IPS-18c (cell line): Measurements from ENCODE around the gene ESPNL.

Experiments
- H3K4me3 ChIP-seq: 2 replicates; pipeline ENCODE4 v1.7.0; 2013; ENCODE audit warnings: low read depth, mild to moderate bottlenecking, low read length, moderate library complexity; ENCODE audit not compliant: insufficient read depth
- H3K9me3 ChIP-seq: one replicate; pipeline ENCODE4 v1.6.1; 2013; ENCODE audit warnings: mild to moderate bottlenecking, low read length, moderate library complexity; ENCODE audit not compliant: control insufficient read depth, insufficient read depth

ESPNL gene

DNA sequence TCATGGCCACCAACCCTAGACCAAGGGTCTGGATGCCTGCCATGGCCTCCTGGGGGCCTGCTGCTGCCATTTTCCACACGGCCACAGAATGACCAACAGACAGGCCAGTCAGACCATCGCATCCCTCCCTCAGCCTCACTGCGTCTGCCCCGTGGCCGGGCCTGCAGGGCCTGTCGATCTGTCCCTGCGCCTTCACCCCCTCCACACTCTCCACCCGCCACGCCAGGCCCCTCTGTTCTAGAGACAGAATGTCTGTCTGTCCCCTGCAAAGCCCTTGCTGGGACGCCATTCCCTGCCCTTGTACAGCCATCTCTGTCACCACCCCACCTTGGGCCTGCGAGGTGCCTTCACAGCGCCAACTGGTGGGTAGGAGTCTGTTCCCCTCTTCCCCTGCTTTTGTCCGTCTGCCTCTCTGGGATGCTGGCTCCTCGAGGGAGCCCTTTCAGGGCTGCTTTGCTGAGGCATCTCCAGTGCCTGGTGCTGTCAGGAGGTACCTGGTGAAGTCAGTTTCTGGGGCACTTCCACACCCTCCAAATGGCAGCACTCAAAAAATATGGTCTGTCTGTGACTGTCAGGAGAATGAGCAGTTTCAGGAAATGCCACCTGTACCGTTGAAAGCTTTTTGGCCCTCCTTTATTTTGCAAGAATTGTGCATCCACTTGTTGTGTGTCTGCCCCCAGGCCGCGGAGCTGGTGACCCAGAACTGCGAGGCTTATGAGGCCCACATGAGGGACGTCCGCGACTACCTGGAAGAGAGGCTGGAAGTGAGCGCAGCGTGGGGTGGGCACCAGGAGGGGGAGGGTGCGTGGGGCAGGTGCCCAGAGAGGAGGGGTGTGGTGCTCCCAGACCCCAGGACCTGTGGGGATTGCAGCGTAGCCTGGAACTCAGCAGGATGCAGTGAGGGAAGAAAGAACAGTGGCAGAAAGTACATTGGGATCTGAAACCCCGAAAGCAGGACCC is 6.7 kb upstream of the ESPNL start:
- Histone ChIP-seq H3K4me3 (no peak overlapping the region), H3K9me3 (no peaks in the 10 kb centered on the region)

DNA sequence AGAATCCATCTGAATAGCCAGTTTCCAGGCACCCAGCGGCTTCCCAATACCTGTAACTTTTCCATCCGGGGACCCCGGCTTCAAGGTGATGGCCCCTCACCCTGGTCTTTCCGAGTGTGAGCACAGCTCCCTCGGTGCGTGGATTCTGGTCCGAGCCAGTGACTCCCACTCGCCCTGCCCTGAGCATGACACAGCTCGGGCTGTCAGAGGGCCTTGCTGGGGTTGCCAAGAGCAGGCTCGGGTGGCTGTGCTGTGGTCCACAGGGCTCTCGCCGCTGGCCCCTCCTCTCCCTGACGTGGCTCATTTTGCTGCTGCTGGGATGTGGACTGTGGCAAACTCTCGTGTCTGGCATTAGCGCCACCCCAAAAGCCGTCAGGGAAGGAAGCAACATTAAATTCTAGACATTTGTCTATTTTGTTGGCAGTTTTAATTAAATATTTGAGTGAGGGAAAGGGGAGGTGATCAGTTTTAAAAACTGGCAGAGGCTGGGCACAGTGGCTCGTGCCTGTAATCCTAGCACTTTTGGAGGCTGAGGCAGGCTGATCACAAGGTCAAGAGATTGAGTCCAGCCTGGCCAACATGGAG is 5.6 kb upstream of the ESPNL start:
- H3K9me3 ChIP-seq = no peaks in the 10 kb centered on the region
- H3K4me3 ChIP-seq = no peak overlapping the region

DNA sequence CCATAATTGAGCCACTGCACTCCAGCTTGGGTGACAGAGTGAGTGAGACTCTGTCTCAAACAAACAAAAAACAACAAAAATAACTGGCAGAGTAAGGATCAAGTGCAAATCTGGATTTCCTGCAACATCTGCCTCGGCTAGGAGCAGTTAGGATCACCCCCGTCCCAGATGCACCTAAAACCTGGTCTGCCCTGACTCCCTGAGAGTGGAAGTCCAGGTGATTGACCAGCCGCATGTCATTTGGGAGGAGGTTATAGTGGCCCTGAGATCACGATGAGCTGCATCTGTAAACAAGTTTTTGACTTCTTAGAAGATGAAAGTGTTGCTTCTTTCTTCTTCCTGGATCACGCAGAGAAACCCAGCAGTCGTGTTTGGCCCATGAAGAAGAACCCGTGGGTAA is 5.0 kb upstream of the ESPNL start:
- Histone ChIP-seq H3K9me3 (no peaks in the 10 kb centered on the region), H3K4me3 (no peak overlapping the region)

DNA sequence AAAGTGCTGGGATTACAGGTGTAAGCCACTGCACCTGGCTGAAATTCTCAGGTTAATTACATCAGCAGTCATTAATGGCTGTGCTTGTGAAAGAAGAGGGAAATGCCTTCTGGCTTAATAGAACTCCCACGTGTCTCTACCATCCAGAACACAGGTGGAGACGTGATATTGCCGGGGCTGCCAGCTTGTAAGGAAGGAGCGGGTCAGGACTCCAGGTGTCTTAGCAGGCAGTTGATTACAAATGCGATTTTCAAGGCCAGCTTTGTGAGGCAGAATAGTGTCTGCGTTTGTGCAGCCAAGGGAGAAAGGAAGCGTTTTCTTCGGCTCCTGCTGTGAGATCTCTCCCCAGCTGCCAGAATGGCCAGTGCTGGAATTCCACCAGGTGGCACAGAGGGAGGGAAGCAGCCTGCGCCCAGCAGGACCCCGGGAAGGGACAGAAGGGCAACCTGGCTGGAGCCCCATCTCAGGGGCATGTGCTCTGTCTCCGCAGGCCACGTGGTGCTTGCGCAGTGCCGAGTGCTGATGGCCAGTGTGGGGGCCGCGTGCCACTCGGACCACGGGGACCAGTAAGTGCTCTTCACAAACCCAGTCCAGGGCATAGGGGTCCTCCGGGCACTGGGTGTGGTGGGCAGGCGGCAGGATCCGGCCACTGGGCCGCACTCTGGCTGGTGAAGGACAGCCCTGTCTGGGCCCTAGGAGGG is 3.7 kb upstream of the ESPNL start:
- no peaks in the 10 kb centered on the region for H3K9me3 ChIP-seq
- no peak overlapping the region for H3K4me3 ChIP-seq

DNA sequence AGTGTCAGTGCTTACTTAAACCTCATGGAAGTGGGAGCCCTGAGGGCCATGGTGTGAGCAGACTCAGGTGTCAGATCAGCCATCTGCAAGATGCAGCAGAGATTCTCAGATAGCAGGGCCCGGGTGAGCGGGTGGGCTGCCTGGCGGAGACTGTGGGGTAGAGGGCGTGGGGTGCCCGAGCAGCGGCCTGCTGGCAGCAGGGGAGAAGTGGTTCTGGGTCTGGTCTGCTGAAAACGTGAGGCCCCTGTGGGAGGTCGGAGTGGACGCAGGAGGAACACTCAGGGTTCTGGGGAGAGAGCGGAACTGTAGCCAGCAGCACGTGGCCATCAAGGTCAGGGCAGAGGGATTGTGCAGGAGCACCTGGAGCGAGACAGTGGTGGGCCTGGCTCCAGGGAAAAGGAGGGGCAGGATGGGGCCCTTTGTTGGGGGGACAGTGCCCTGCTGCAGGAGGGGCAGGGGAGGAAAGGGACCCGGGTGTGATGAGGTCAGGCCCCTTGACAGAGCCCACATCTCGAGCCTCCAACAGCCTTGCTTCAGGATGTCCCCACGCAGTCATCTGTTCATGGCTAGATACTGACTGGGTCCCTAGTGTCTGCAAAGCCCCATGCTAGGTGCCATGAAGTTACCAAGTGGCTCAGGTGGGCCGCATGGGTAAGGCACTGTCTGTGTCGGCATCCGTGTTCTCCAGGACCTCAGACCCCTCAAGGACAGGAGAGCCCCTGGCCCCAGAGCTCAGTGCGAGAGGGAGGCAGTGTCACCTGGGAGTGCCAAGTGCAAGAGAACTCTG is 2.7 kb upstream of the ESPNL start:
- Histone ChIP-seq H3K4me3 (no peak overlapping the region), H3K9me3 (no peaks in the 10 kb centered on the region)

DNA sequence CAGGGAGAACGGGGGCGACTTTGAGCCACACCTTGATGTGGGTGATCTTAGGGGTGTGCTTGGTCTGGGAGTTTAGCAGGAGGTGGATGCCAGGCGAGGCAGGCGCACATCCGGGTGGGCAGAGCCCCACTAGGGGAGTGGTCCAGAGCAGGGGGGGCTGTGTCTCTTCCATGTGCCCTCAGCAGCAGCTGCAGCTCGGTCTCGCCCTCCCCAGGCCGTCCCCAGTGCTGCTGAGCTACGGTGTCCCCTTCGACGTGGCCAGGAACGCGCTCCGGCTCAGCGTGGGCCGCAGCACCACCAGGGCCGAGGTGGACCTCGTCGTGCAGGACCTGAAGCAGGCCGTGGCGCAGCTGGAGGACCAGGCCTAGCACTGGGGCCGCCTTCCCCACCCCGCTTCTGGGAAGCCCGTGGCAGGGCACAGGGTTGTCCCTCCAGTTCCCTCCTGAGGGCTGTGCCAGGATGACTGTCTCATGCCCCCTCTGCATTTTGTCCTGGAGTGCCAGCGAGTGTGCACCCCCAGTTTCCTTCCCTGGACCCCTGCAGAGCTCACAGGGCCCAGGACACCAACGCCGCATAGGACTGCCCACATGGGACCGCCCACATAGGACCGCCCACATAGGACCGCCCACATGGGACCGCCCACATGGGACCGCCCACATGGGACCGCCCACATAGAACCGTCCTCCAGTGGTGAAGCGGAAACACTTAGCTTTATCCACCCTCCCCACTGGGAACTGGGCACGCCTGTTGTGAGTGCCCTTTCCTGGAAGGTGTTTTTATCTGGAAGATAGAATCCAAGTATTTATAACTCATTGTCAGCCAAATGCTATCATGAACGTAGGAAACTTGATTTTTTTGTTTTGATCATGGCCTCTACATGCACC is 1.9 kb upstream of the ESPNL start:
- Histone ChIP-seq H3K4me3 (no peak overlapping the region), H3K9me3 (no peaks in the 10 kb centered on the region)

DNA sequence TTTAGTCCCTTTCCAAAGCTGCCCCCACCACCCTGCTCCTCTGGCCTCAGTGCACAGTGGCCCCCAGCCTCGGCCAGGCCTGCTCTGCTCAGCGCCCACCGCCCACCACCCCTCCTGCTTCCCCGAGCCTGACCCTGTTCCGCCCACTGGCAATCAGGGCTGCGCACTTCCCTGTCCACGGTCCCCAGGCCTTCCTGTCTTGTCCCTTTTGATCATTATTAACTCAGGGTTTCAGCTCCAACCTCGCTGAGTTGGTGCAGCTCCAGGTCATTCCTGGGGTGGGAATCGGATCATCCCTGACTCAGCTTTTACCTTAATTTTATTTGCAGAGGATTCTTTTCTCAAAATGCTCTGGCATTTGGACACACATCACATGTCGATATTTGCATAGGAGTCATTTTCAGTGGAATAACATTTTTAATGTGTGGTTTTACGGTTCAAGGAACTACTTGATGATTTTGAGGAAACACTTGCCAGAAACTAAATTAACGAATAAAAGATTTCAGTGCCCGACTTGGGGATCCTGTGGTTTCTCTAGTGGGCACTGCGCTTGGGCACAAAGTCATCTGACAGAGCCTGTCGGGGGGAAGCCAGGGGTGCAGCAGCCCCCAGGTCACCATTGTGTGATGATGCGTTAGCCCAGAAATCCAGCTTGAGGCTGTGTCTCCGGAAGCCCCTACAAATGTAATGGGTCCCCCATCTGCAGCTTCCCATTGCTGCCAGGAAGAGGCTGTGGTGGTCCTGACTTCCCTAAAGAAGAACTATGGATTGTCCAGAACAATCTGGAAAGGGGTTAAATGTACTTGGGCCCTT is 1.0 kb upstream of the ESPNL start:
- no peaks in the 10 kb centered on the region for H3K9me3 ChIP-seq
- no peak overlapping the region for H3K4me3 ChIP-seq

DNA sequence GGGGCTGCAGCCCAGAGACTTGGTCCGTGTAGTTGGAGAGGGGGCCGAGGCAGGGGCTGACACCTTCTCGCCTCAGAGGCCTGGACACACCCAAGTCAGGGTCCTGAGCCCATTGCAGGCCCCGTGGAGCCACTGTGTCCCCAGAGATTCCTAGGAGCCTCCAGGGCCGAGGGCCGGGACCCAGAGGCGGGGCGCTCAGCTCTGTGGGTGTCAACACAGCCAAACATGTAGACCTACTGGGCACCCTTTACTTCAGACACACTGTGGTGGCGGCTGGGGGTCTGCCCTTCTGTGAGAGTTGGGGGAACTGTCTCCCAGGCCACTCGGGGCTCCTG is 459 bp upstream of the ESPNL start:
- Histone ChIP-seq H3K4me3 (no peak overlapping the region), H3K9me3 (no peaks in the 10 kb centered on the region)

DNA sequence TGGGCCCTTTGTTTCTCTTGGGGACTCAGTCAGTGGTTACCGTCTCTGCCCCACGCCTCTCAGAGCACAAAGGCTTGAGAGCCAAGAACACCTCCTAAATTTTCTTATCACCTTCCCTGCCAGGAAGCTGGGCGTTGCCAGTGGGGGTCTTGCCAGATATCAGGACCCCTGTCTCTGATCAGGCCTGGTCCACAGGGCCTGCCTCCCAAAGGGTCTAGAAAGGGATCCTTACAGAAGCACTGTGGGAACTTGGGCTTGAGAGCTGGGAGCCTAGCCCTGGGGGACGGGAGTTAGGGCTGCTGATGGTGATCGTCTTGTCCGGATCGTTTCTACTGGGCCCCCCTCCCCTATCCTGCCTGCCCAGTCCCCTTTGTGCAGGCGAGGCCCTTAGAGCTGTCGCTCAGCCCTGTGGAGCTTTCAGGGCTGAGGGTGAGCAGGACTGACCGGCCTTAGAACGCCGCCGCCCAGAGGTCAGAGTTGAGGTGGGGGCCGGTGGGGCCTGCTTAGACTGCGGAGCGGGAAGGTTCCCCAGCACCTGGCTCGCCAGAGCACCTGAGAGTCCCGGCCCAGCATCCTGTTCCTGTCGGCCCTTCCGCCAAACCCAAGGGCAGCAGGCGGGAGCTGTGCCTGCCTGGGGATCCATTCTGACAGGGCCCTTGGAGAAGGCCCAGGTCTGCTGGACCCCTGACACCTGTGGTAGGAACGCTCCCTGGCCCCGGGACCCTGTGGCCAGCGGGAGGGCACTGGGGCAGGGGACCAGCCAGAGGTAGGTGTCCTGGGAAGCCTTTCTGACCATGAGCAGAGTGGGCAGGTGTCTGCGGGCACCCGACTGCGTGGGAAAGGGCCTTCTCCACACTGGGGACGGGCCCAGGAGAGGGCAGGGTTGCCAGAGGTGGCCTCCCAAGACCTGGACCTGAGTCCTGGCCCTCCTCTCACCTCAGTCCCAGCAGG is 956 bp downstream of the ESPNL start:
- H3K4me3 ChIP-seq = no peak overlapping the region
- H3K9me3 ChIP-seq = no peaks in the 10 kb centered on the region

DNA sequence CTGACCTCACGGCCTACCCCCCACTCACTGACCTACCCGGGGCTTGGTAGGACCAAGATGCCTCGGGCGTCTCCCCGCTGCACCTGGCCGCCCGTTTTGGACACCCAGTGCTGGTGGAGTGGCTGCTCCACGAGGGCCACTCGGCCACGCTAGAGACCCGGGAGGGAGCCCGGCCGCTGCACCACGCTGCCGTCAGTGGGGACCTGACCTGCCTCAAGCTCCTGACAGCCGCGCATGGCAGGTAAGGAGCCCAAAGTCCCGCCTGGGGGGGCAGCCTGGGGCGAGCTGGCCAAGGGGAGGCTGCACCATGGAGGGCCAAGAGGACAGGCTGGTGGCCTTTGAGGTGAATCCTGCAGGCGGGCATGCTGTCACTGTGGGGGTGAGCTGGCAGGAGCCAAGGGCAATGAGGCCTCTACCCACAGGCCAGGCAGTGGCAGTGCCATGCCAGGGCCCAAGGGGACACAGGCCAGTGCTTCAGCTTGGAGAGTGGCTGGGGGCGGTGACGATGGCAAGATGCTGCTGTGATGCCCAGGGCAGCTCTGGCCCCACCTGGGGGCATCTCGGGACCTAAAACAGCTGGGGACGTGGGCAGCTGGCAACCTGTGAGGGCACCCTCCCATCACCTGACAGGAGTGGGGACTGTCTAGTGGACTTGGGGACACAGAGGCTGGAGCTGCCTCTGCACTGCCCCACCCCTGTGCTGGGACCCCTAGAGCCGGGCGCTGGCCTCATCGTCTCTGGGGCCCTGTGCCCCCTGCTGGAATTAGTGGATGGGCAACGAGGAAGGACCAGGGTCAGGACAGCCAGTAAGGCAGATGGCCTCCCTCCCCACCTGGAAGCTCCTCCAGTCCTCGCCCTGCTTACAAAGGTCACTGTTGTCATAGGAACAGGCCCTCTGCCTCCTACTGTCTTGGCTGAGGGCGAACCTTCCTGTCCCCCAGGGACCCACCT is 2.0 kb downstream of the ESPNL start:
- H3K4me3 ChIP-seq = no peak overlapping the region
- H3K9me3 ChIP-seq = no peaks in the 10 kb centered on the region

DNA sequence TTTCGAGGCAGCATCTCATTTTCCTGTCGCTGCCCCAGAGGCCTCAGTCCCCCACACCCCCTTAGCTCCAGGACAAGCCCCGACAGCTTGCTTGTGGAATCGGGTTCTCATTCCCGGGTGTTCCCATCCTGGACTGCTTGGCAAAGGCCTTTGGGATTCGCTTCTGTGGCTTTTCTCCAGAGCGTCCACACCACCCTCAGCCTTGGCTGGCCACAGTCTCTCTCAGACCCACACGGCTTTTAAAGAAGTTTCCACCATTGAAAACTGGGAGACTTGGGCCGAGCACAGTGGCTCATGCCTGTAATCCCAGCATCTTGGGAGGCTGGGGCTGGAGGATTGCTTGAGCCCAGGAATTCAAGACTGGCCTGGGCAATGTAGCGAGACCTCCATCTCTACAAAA is 2.7 kb downstream of the ESPNL start:
- H3K9me3 ChIP-seq = no peaks in the 10 kb centered on the region
- no peak overlapping the region for H3K4me3 ChIP-seq

DNA sequence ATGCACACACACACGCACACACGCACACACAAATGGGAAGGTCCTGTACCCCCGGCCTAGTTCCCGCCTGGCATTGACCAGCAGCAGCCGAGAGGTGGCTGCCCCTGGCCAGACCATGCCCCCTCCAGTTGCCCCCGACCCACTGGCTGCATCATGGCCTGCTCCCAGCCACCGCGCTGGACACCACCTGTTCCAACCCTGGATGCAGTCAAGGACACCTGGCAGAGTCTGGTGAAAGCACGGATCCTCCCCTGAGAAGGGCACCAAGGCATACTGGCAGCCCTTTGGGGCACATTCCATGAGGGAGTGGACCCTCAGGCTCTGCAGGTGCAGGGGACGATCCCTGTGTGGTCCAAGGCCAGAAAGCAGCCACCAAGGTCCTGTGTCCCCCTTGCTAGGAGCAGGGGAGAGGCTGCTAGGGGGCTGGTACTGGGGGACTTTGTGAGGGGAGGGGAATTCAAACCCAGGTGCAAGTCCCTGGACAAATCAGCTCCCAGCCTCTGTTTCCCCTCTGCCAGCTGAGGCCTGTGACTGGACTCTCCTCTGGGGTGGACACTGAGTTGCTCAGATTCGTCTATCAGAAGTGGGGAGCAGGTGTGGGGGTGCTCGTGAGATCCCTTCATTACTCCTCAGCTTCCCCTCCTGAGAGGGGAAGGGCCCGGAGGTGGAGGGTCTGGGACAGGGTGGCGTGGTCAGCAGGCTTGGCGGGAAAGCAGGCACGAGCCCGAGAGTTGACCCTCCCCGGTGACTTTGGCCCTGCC is 3.5 kb downstream of the ESPNL start:
- Histone ChIP-seq H3K4me3 (no peak overlapping the region), H3K9me3 (no peaks in the 10 kb centered on the region)

DNA sequence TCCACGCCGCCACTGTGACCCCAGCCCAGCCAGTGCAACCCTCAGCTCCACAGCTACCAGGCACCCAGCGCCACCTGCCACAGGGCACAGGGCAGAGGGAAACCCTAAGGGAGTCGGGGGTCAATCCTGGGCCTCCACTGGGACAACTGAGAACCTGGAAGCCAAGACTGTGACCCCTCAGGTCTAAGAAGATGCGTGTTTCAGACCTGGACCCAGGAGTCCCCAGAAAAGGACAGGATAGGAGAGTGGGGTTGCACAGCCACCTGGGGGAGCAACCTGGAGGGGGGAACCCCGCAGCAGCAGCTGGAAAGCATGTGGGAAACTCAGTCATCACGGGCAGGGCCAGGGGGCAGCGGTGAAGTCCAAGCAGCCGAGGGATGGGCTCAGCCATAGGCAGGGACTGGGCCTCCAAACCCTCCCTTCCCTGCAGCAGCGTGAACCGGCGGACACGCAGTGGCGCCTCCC is 4.1 kb downstream of the ESPNL start:
- H3K4me3 ChIP-seq = no peak overlapping the region
- H3K9me3 ChIP-seq = no peaks in the 10 kb centered on the region
